ENCODE measurements around the gene SH2D6. TPM values are rescaled to one million over a fixed set of nuclear protein-coding genes. Genes with fewer than 3 reads are reported as not detected.
A peak's percentile ranks its signal among the peaks of the same experiment; 100 is the strongest.

Gene SH2D6
- polyA plus RNA-seq, 3 donors, result not detected

- Histone ChIP-seq H3K4me2 (replicated peaks; ENCODE audit: extremely low read depth, low read length, poor library complexity, severe bottlenecking) (no peak overlapping the region), H2AFZ (ENCODE audit: insufficient read depth, low read depth, low read length, poor library complexity, severe bottlenecking) (no peak overlapping the region), H3K9me3 (replicated peaks in 1 of 2; ENCODE audit: control insufficient read depth in 1 of 2, insufficient read depth in 1 of 2, low read length in 2 of 2) (no peaks in the 10 kb centered on the region), H3K79me2 (ENCODE audit: insufficient read depth, low read length) (no peaks in the 10 kb centered on the region), H3K27ac (ENCODE audit: low read depth in 1 of 2, low read length in 2 of 2) (no peak overlapping the region), H3K9ac (ENCODE audit: insufficient read depth, low read length, poor library complexity, severe bottlenecking) (no peak overlapping the region), H3K4me3 (replicated peaks in 1 of 3; ENCODE audit: low read depth in 2 of 3, low read length in 3 of 3) (no peak overlapping the region), H3K36me3 (replicated peaks in 1 of 2; ENCODE audit: control insufficient read depth in 1 of 2, insufficient read depth in 2 of 2, low read length in 2 of 2) (no peaks in the 10 kb centered on the region), H3K27me3 (ENCODE audit: control insufficient read depth in 2 of 2, insufficient read depth in 2 of 2, low read length in 2 of 2) (no peaks in the 10 kb centered on the region), H4K20me1 (ENCODE audit: insufficient read depth, low read length) (no peaks in the 10 kb centered on the region), H3K4me1 (ENCODE audit: control insufficient read depth in 1 of 2, insufficient read depth in 2 of 2, low read length in 2 of 2) (peaks cover 48 to 55% of the 10 kb centered on the region in 2 donors)
- Mint-ChIP-seq H3K4me1 (peaks cover 47% of the 10 kb centered on the region), H3K27me3 (ENCODE audit: low read depth in 3 of 3) (peaks cover 0 to 6% (median 2%) of the 10 kb centered on the region in 3 donors), H3K27ac (peak overlapping the region in 5 of 7 donors; percentile 35 to 98 (median 46)), H3K4me3 (no peak overlapping the region), H3K36me3 (no peaks in the 10 kb centered on the region), H3K9me3 (no peaks in the 10 kb centered on the region)
- intact Hi-C loops (cut with micrococcal nuclease), result loop anchor here (5.0 kb wide), 2 partner anchors 62 to 102 kb away; partner anchors contain the start of gene MAT2A (in 2 of the 2)
- DNase-seq, result no peak
- WGBS (ENCODE audit: insufficient coverage), result 80% methylated on average over 16 of the region's 21 CpGs
- no peak for TF ChIP-seq CTCF (IDR thresholded peaks at IDR 0.05)
These were observed 16.9 kb downstream of the SH2D6 start for GRCh38 chr2:85435220-85435958.

- peak in 1 of 3 donors; percentile 17 for DNase-seq
- Histone ChIP-seq H3K79me2 (ENCODE audit: insufficient read depth, low read length) (no peaks in the 10 kb centered on the region), H4K20me1 (ENCODE audit: insufficient read depth, low read length) (no peaks in the 10 kb centered on the region), H3K27ac (ENCODE audit: low read depth in 1 of 2, low read length in 2 of 2) (peak overlapping the region; percentile 92 to 98), H3K9me3 (replicated peaks in 1 of 2; ENCODE audit: control insufficient read depth in 1 of 2, insufficient read depth in 1 of 2, low read length in 2 of 2) (no peaks in the 10 kb centered on the region), H3K27me3 (ENCODE audit: control insufficient read depth in 2 of 2, insufficient read depth in 2 of 2, low read length in 2 of 2) (no peaks in the 10 kb centered on the region), H2AFZ (ENCODE audit: insufficient read depth, low read depth, low read length, poor library complexity, severe bottlenecking) (peak overlapping the region; percentile 57), H3K36me3 (replicated peaks in 1 of 2; ENCODE audit: control insufficient read depth in 1 of 2, insufficient read depth in 2 of 2, low read length in 2 of 2) (no peaks in the 10 kb centered on the region), H3K9ac (ENCODE audit: insufficient read depth, low read length, poor library complexity, severe bottlenecking) (no peak overlapping the region), H3K4me2 (replicated peaks; ENCODE audit: extremely low read depth, low read length, poor library complexity, severe bottlenecking) (no peak overlapping the region), H3K4me1 (ENCODE audit: control insufficient read depth in 1 of 2, insufficient read depth in 2 of 2, low read length in 2 of 2) (peaks cover 48 to 55% of the 10 kb centered on the region in 2 donors), H3K4me3 (replicated peaks in 1 of 3; ENCODE audit: low read depth in 2 of 3, low read length in 3 of 3) (no peak overlapping the region)
- H3K36me3 Mint-ChIP-seq, result no peaks in the 10 kb centered on the region
- H3K4me1 Mint-ChIP-seq, result peaks cover 48% of the 10 kb centered on the region
- no peak overlapping the region for H3K4me3 Mint-ChIP-seq
- intact Hi-C loops (cut with micrococcal nuclease), result loop anchor here (5.0 kb wide), 2 partner anchors 61 to 101 kb away; partner anchors contain the start of gene MAT2A (in 2 of the 2)
- TF ChIP-seq CTCF (IDR thresholded peaks at IDR 0.05), result no peak
- H3K27ac Mint-ChIP-seq, result peak overlapping the region in 6 of 7 donors; percentile 95 to 100 (median 98)
- peaks cover 0 to 6% (median 2%) of the 10 kb centered on the region in 3 donors for H3K27me3 Mint-ChIP-seq (ENCODE audit: low read depth in 3 of 3)
- WGBS (ENCODE audit: insufficient coverage), result 82% methylated on average over 14 of the region's 16 CpGs
- no peaks in the 10 kb centered on the region for H3K9me3 Mint-ChIP-seq
These were observed 17.7 kb downstream of the SH2D6 start for GRCh38 chr2:85435981-85436835.

All from CD14-positive monocyte (primary cell).